IMR-90 (cell line): Measurements from ENCODE around the gene TTC28. TPM values are rescaled to one million over a fixed set of nuclear protein-coding genes. Genes with fewer than 3 reads are reported as not detected.
A peak's percentile ranks its signal among the peaks of the same experiment; 100 is the strongest.

ENCODE experiments used
- ATAC-seq: fragments of 200-7000 bp; cut with Tn5 transposase; 2 replicates; pipeline ENCODE4 v1.9.1; 2020; ENCODE audit warnings: low read depth, mild to moderate bottlenecking, moderate library complexity
- BruUV-seq: library from RNA; stranded (reverse); fragments of 400-500 nt; replicated peaks from 2 replicates; lab custom pipeline; 2021; lab: Mats Ljungman, UMichigan
- CTCF ChIA-PET: fragments of 300-600 bp; formaldehyde crosslinking; extraction: SDS; loops from one replicate; lab custom pipeline; 2021; ENCODE audit warnings: antibody characterized with exemption; lab: Yijun Ruan, JAX
- POLR2A ChIA-PET: fragments of 300-600 bp; sonication (Branson Sonifier 250); formaldehyde crosslinking; loops from one replicate; lab custom pipeline; 2022; ENCODE audit warnings: antibody characterized with exemption; ENCODE audit not compliant: unreplicated experiment; lab: Charles Lee
- DNase-seq: peaks from one replicate; pipeline ENCODE4 v3.0.0; 2013
- H2AFZ ChIP-seq: replicated peaks from 2 replicates; pipeline ENCODE3; 2013; ENCODE audit warnings: low read length, mild to moderate bottlenecking; ENCODE audit not compliant: poor library complexity
- H2AK5ac ChIP-seq: 2 replicates; pipeline ENCODE4 v1.6.1; 2013; ENCODE audit warnings: low read depth, low read length, inconsistent platforms
- H2AK9ac ChIP-seq: replicated peaks from 2 replicates; pipeline ENCODE3; 2013; ENCODE audit warnings: mild to moderate bottlenecking, low read depth, low read length, moderate library complexity; ENCODE audit not compliant: poor library complexity
- H2BK120ac ChIP-seq: 2 replicates; pipeline ENCODE4 v1.6.1; 2013; ENCODE audit warnings: low read depth, low read length, inconsistent platforms
- H2BK15ac ChIP-seq: 3 replicates; pipeline ENCODE4 v1.6.1; 2013; ENCODE audit warnings: low read depth, low read length, inconsistent platforms
- H2BK20ac ChIP-seq: 2 replicates; pipeline ENCODE4 v1.6.1; 2013; ENCODE audit warnings: low read depth, mild to moderate bottlenecking, inconsistent platforms, low read length, moderate library complexity
- H2BK5ac ChIP-seq: 2 replicates; pipeline ENCODE4 v1.6.1; 2013; ENCODE audit warnings: mild to moderate bottlenecking, low read depth, low read length, inconsistent platforms; ENCODE audit not compliant: poor library complexity, severe bottlenecking
- H3K14ac ChIP-seq: replicated peaks from 2 replicates; pipeline ENCODE4 v1.6.1; 2013; ENCODE audit warnings: low read depth, low read length, inconsistent platforms
- H3K18ac ChIP-seq: 2 replicates; pipeline ENCODE4 v1.6.1; 2013; ENCODE audit warnings: low read depth, low read length, control low read depth
- H3K23ac ChIP-seq: 2 replicates; pipeline ENCODE4 v1.6.1; 2013; ENCODE audit warnings: low read depth, low read length, inconsistent platforms
- H3K27ac ChIP-seq: 2 replicates; pipeline ENCODE4 v1.5.1; 2013; ENCODE audit warnings: mild to moderate bottlenecking, control low read depth, low read length; ENCODE audit not compliant: insufficient read depth
- H3K27me3 ChIP-seq: 2 replicates; pipeline ENCODE4 v1.6.1; 2013; ENCODE audit warnings: low read length; ENCODE audit not compliant: control insufficient read depth, insufficient read depth
- H3K36me3 ChIP-seq: 2 replicates; pipeline ENCODE4 v1.6.1; 2013; ENCODE audit warnings: low read length, mixed read lengths; ENCODE audit not compliant: control insufficient read depth, insufficient read depth
- H3K4ac ChIP-seq: 2 replicates; pipeline ENCODE4 v1.6.1; 2013; ENCODE audit warnings: low read depth, low read length, inconsistent platforms
- H3K4me1 ChIP-seq: 2 replicates; pipeline ENCODE4 v1.6.1; 2013; ENCODE audit warnings: low read length, mixed read lengths; ENCODE audit not compliant: control insufficient read depth, insufficient read depth
- H3K4me2 ChIP-seq: 2 replicates; pipeline ENCODE4 v1.6.1; 2013; ENCODE audit warnings: low read depth, mild to moderate bottlenecking, control low read depth, low read length, moderate library complexity
- H3K4me3 ChIP-seq: 2 replicates; pipeline ENCODE4 v1.5.1; 2013; ENCODE audit warnings: low read depth, mild to moderate bottlenecking, control low read depth, low read length, moderate library complexity; ENCODE audit not compliant: insufficient read depth
- H3K56ac ChIP-seq: 2 replicates; pipeline ENCODE4 v1.6.1; 2013; ENCODE audit warnings: low read length, inconsistent platforms; ENCODE audit not compliant: insufficient read depth; ENCODE audit errors: extremely low read depth
- H3K79me1 ChIP-seq, 2 experiments: 2 replicates each; pipeline ENCODE4 v1.6.1; 2013; ENCODE audit warnings: low read length in 2 of 2, inconsistent platforms in 1 of 2, low read depth in 1 of 2
- H3K9ac ChIP-seq: 2 replicates; pipeline ENCODE4 v1.6.1; 2013; ENCODE audit warnings: low read depth, low read length, control low read depth
- H3K9me1 ChIP-seq: 2 replicates; pipeline ENCODE4 v1.6.1; 2013; ENCODE audit warnings: low read length, inconsistent platforms; ENCODE audit not compliant: insufficient read depth
- H3K9me3 ChIP-seq: 2 replicates; pipeline ENCODE4 v1.6.1; 2013; ENCODE audit warnings: low read length; ENCODE audit not compliant: control insufficient read depth, insufficient read depth
- H4K20me1 ChIP-seq: 2 replicates; pipeline ENCODE4 v1.6.1; 2013; ENCODE audit warnings: low read length, inconsistent platforms; ENCODE audit not compliant: insufficient read depth
- H4K5ac ChIP-seq: 2 replicates; pipeline ENCODE4 v1.6.1; 2013; ENCODE audit warnings: mild to moderate bottlenecking, low read depth, low read length, control low read depth
- H4K8ac ChIP-seq, 2 experiments: 2 replicates each; pipeline ENCODE4 v1.6.1; 2013; ENCODE audit warnings: low read depth in 2 of 2, low read length in 2 of 2, control low read depth in 1 of 2, inconsistent platforms in 1 of 2
- H4K91ac ChIP-seq: 2 replicates; pipeline ENCODE4 v1.6.1; 2013; ENCODE audit warnings: low read depth, low read length, inconsistent platforms; ENCODE audit not compliant: insufficient read depth
- BHLHE40 ChIP-seq: fragments of 150-350 bp; IDR thresholded peaks from 2 replicates; pipeline ENCODE4 v1.6.1; 2016; ENCODE audit warnings: mild to moderate bottlenecking, low read depth, low read length
- CHD1 ChIP-seq: IDR thresholded peaks from 2 replicates; pipeline ENCODE4 v1.6.1; 2012; ENCODE audit warnings: low read depth, low read length, improper control_type of control experiment
- CTCF ChIP-seq: conservative IDR thresholded peaks from 2 replicates; pipeline ENCODE4 v1.5.1; 2012; ENCODE audit warnings: mild to moderate bottlenecking, low read depth, low read length, improper control_type of control experiment
- ELK1 ChIP-seq: fragments of 150-350 bp; IDR thresholded peaks from 2 replicates; pipeline ENCODE4 v1.6.1; 2016; ENCODE audit warnings: low read depth, mild to moderate bottlenecking, low read length, moderate library complexity, borderline replicate concordance
- FOS ChIP-seq: fragments of 150-350 bp; IDR thresholded peaks from 2 replicates; pipeline ENCODE4 v1.6.1; 2016; ENCODE audit warnings: low read depth, low read length
- MAFK ChIP-seq: IDR thresholded peaks from 2 replicates; pipeline ENCODE4 v1.6.1; 2012; ENCODE audit warnings: low read depth, low read length, improper control_type of control experiment
- MAZ ChIP-seq: IDR thresholded peaks from 2 replicates; pipeline ENCODE4 v1.6.1; 2012; ENCODE audit warnings: low read depth, mild to moderate bottlenecking, low read length, improper control_type of control experiment, moderate library complexity, borderline replicate concordance
- NFE2L2 ChIP-seq: fragments of 150-350 bp; IDR thresholded peaks from 2 replicates; pipeline ENCODE4 v1.6.1; 2016; ENCODE audit warnings: low read depth, mild to moderate bottlenecking, low read length
- POLR2A ChIP-seq: IDR thresholded peaks from 2 replicates; pipeline ENCODE4 v1.6.1; 2012; ENCODE audit warnings: mild to moderate bottlenecking, low read depth, low read length
- RCOR1 ChIP-seq: IDR thresholded peaks from 2 replicates; pipeline ENCODE4 v1.6.1; 2012; ENCODE audit warnings: mild to moderate bottlenecking, low read length, improper control_type of control experiment; ENCODE audit not compliant: insufficient replicate concordance
- RFX5 ChIP-seq: IDR thresholded peaks from 2 replicates; pipeline ENCODE4 v1.8.0; 2012; ENCODE audit warnings: low read depth, mild to moderate bottlenecking, low read length, moderate library complexity
- SMC3 ChIP-seq: fragments of 150-350 bp; IDR thresholded peaks from 2 replicates; pipeline ENCODE4 v1.6.1; 2016; ENCODE audit warnings: low read depth, mild to moderate bottlenecking, antibody characterized with exemption, low read length, moderate library complexity
- WGBS, 2 experiments: methylation state at CpG; one replicate each; pipeline versions ENCODE4 v1.1.5 to v1.1.7; 2013; ENCODE audit warnings: missing lambda C conversion rate in 2 of 2; ENCODE audit not compliant: insufficient read length in 1 of 2; ENCODE audit errors: extremely low coverage in 2 of 2; 5-methylcytosine and 5-hydroxymethylcytosine counted together
- dilution Hi-C: fragments of 300-500 bp; cut with HindIII; formaldehyde crosslinking; loops from one replicate; pipeline ENCODE4 v1.14.3; 2018; ENCODE audit warnings: low sequenced_read_pairs; ENCODE audit not compliant: unreplicated experiment
- in situ Hi-C: fragments of 300-500 bp; cut with MboI; formaldehyde crosslinking; loops from 3 replicates; pipeline ENCODE4 v1.14.3; 2019; ENCODE audit warnings: low sequenced_read_pairs, inconsistent platforms, mixed read lengths
- intact Hi-C: fragments of 100-400 bp; cut with micrococcal nuclease; formaldehyde crosslinking; loops from 2 replicates; pipeline ENCODE4 v1.10.0; 2022
- polyA plus RNA-seq, 3 experiments: library from polyadenylated mRNA; depleted of rRNA; stranded (reverse); fragments of >200 nt; gene quantifications; 2 replicates each; pipeline ENCODE4 v1.2.3, GENCODE V29; 2012; ENCODE audit warnings: low replicate concordance in 1 of 3
- total RNA-seq: library from RNA; depleted of rRNA; stranded (reverse); fragments of >200 nt; gene quantifications from 2 replicates; pipeline ENCODE4 v1.2.3, GENCODE V29; 2012

TTC28 gene
- total and polyA plus RNA-seq, 2 of the 4 experiments (the other 2 are of a cell fraction) = 5.6 to 13.3 TPM

- intact Hi-C loops = loop anchor here (5.0 kb wide), 2 partner anchors 207 to 287 kb away; no protein-coding TSS in a partner anchor
- WGBS, 2 experiments = no CpG with 5 or more reads among the region's 1 CpG
Observed at GRCh38 chr22:28054819-28055208, 624.8 kb downstream of the TTC28 start.

More at GRCh38 chr22:28054819-28055208, 624.8 kb downstream of the TTC28 start:
- Histone ChIP-seq H3K4me2 (no peak overlapping the region), H3K27ac (no peak overlapping the region), H2AK9ac (no peak overlapping the region), H3K4me3 (no peak overlapping the region), H3K4me1 (peaks cover 3% of the 10 kb centered on the region; the same call in 1 of the 2 replicates), H3K18ac (no peak overlapping the region), H4K91ac (no peak overlapping the region), H3K14ac (no peak overlapping the region), H3K27me3 (no peaks in the 10 kb centered on the region), H3K9ac (no peak overlapping the region), H3K23ac (no peak overlapping the region), H4K5ac (no peak overlapping the region), H2BK15ac (peak overlapping the region; percentile 21; the same call in 1 of the 3 replicates), H2BK120ac (no peak overlapping the region), H3K36me3 (peaks cover 2% of the 10 kb centered on the region; the same call in 1 of the 2 replicates), H2AFZ (no peak overlapping the region), H3K79me1 (0 out of 4 replicates have a peak, but pooled peaks cover 0 to 2% of the 10 kb centered on the region in 2 experiments), H4K8ac (no peak overlapping the region), H4K20me1 (no peaks in the 10 kb centered on the region; the same call in 1 of the 2 replicates), H3K9me1 (no peaks in the 10 kb centered on the region), H2AK5ac (no peak overlapping the region), H2BK5ac (no peak overlapping the region), H2BK20ac (no peak overlapping the region), H3K9me3 (no peaks in the 10 kb centered on the region), H3K56ac (no peak overlapping the region), H3K4ac (no peak overlapping the region)
- DNase-seq = no peak
- in situ Hi-C loops = loop anchor here (5.0 to 25.0 kb wide), 3 partner anchors 382 to 780 kb away; no protein-coding TSS in a partner anchor
- BruUV-seq = no TSS peak
- POLR2A ChIA-PET = no interaction called here
- dilution Hi-C loops = no loop called here
- no peak for ATAC-seq
- CTCF ChIA-PET = no interaction called here
- TF ChIP-seq CTCF = no peak
- no peak for TF ChIP-seq RFX5
- no peak for TF ChIP-seq FOS
- no peak for TF ChIP-seq POLR2A
- no peak for TF ChIP-seq CHD1
- no peak for TF ChIP-seq BHLHE40
- no peak for TF ChIP-seq NFE2L2
- TF ChIP-seq MAFK = no peak
- no peak for TF ChIP-seq MAZ
- no peak for TF ChIP-seq SMC3
- no peak for TF ChIP-seq ELK1
- no peak for TF ChIP-seq RCOR1
